Measurements from ENCODE around the gene SHKBP1. TPM values are rescaled to one million over a fixed set of nuclear protein-coding genes. Genes with fewer than 3 reads are reported as not detected.
A peak's percentile ranks its signal among the peaks of the same experiment; 100 is the strongest.
"Not testable (repeated sequence)": the region's sequence is repeated elsewhere in the genome, so short reads cannot be mapped to it uniquely, and the experiment has no call there.

The SHKBP1 gene
- total RNA-seq, 1 experiment from 2014 or later: 43.0 TPM

- H3K9me3 ChIP-seq (ENCODE audit: low read length); H3K4me1 ChIP-seq (ENCODE audit: insufficient read depth, low read length); H3K36me3 ChIP-seq (ENCODE audit: low read depth, low read length); POLR2A ChIA-PET (ENCODE audit: unreplicated experiment); H3K27ac ChIP-seq (ENCODE audit: low read length); H3K27me3 ChIP-seq (ENCODE audit: low read length); intact Hi-C loops (cut with micrococcal nuclease); ATAC-seq; DNase-seq; H3F3A ChIP-seq (ENCODE audit: low read length, unreplicated experiment); BruUV-seq (replicated peaks); H2AFZ ChIP-seq (ENCODE audit: low read length); H3K79me2 ChIP-seq (ENCODE audit: low read length); CTCF ChIA-PET; H4K20me1 ChIP-seq (ENCODE audit: low read length); H3K4me3 ChIP-seq (ENCODE audit: low read length); H3K9ac ChIP-seq (ENCODE audit: low read length); H3K9me2 ChIP-seq (replicated peaks; ENCODE audit: low read length); H3K4me2 ChIP-seq (ENCODE audit: low read length): not testable (repeated sequence)
These were observed 29.5 kb upstream of the SHKBP1 start for GRCh38 chr19:40547190-40547589.

- no peaks in the 10 kb centered on the region for H3K9me3 ChIP-seq (ENCODE audit: low read length)
- ChIA-PET CTCF (no interaction called here), POLR2A (ENCODE audit: unreplicated experiment) (no interaction called here)
- H3K9me2 ChIP-seq (replicated peaks; ENCODE audit: low read length): no peaks in the 10 kb centered on the region
- no peaks in the 10 kb centered on the region for H3K36me3 ChIP-seq (ENCODE audit: low read depth, low read length)
- no TSS peak for BruUV-seq (replicated peaks)
- no peaks in the 10 kb centered on the region for H3K27me3 ChIP-seq (ENCODE audit: low read length)
- no peak overlapping the region for H3K4me3 ChIP-seq (ENCODE audit: low read length)
- H3K4me1 ChIP-seq (ENCODE audit: insufficient read depth, low read length): no peaks in the 10 kb centered on the region; the same call in 1 of the 2 replicates
- H3K79me2 ChIP-seq (ENCODE audit: low read length): no peaks in the 10 kb centered on the region
- no peak overlapping the region for H3K4me2 ChIP-seq (ENCODE audit: low read length)
- H2AFZ ChIP-seq (ENCODE audit: low read length): no peak overlapping the region
- no peak overlapping the region for H3K9ac ChIP-seq (ENCODE audit: low read length)
- intact Hi-C loops (cut with micrococcal nuclease): no loop called here
- H3K27ac ChIP-seq (ENCODE audit: low read length): no peak overlapping the region
- DNase-seq: no peak
- TF ChIP-seq EZH2phosphoT487 (IDR thresholded peaks at IDR 0.05; ENCODE audit: borderline replicate concordance, low read length): no peak
- TF ChIP-seq EZH2 (IDR thresholded peaks at IDR 0.05; ENCODE audit: low read length, unreplicated experiment): no peak
- no peak for TF ChIP-seq CTCF (conservative IDR thresholded peaks at IDR 0.05; ENCODE audit: low read depth, low read length)
- H3F3A ChIP-seq (ENCODE audit: low read length, unreplicated experiment): no peaks in the 10 kb centered on the region
- no peaks in the 10 kb centered on the region for H4K20me1 ChIP-seq (ENCODE audit: low read length)
- ATAC-seq: no peak
These were observed 28.8 kb upstream of the SHKBP1 start for GRCh38 chr19:40547836-40548235.

GRCh38 chr19:40549007-40549708, 27.5 kb upstream of the SHKBP1 start:
- no peak overlapping the region for H3K9ac ChIP-seq (ENCODE audit: low read length)
- H3K36me3 ChIP-seq (ENCODE audit: low read depth, low read length): no peaks in the 10 kb centered on the region
- ChIA-PET POLR2A (ENCODE audit: unreplicated experiment) (interaction anchor here (0.6 kb wide), 1 partner anchor 83 kb away, joined by 3 read pairs; no protein-coding TSS in a partner anchor), CTCF (interaction anchor here (0.5 to 1.0 kb wide), 5 partner anchors 17 to 90 kb away, joined by 3 to 26 read pairs (median 8); partner anchors contain the start of gene BLVRB)
- H3K79me2 ChIP-seq (ENCODE audit: low read length): no peaks in the 10 kb centered on the region
- H2AFZ ChIP-seq (ENCODE audit: low read length): peak overlapping the region; percentile 77
- H3K4me3 ChIP-seq (ENCODE audit: low read length): peak overlapping the region; percentile 49; the same call in 1 of the 2 replicates
- H3K9me3 ChIP-seq (ENCODE audit: low read length): no peaks in the 10 kb centered on the region
- peak overlapping the region; percentile 75 for H3K4me2 ChIP-seq (ENCODE audit: low read length)
- no peaks in the 10 kb centered on the region; the same call in 1 of the 2 replicates for H3K4me1 ChIP-seq (ENCODE audit: insufficient read depth, low read length)
- BruUV-seq (replicated peaks): no TSS peak
- H3F3A ChIP-seq (ENCODE audit: low read length, unreplicated experiment): no peaks in the 10 kb centered on the region
- no peak overlapping the region for H3K27ac ChIP-seq (ENCODE audit: low read length)
- ATAC-seq (peak; percentile 90), DNase-seq (peak; percentile 68)
- H3K9me2 ChIP-seq (replicated peaks; ENCODE audit: low read length): no peaks in the 10 kb centered on the region
- intact Hi-C loops (cut with micrococcal nuclease): loop anchor here (1.0 kb wide), 1 partner anchor 49 kb away; no protein-coding TSS in a partner anchor
- no peaks in the 10 kb centered on the region for H4K20me1 ChIP-seq (ENCODE audit: low read length)
- H3K27me3 ChIP-seq (ENCODE audit: low read length): no peaks in the 10 kb centered on the region
- TF ChIP-seq EZH2 (IDR thresholded peaks at IDR 0.05; ENCODE audit: low read length, unreplicated experiment) (no peak), EZH2phosphoT487 (IDR thresholded peaks at IDR 0.05; ENCODE audit: borderline replicate concordance, low read length) (no peak), CTCF (conservative IDR thresholded peaks at IDR 0.05; ENCODE audit: low read depth, low read length) (peak; percentile 40; the same call in 1 of the 2 replicates)

Data from PC-3 (cell line).